KOPT-K1 (cell line): ENCODE data around the gene ROBO4.

Experiments used
- H3K27ac ChIP-seq: fragments of 200-600 bp; sonication (generic); 2 replicates; pipeline ENCODE4 v1.5.1; 2016; ENCODE audit warnings: antibody characterized with exemption, mild to moderate bottlenecking, low read depth, low read length; ENCODE audit not compliant: poor library complexity, severe bottlenecking
- H3K36me3 ChIP-seq: fragments of 200-600 bp; sonication (generic); 2 replicates; pipeline ENCODE4 v1.5.1; 2017; ENCODE audit warnings: antibody characterized with exemption, mild to moderate bottlenecking, low read length, moderate library complexity; ENCODE audit not compliant: insufficient read depth
- H3K9me3 ChIP-seq: fragments of 200-600 bp; sonication (generic); 2 replicates; pipeline ENCODE4 v1.5.1; 2017; ENCODE audit warnings: antibody characterized with exemption, low read length, mild to moderate bottlenecking; ENCODE audit not compliant: insufficient read depth, poor library complexity, severe bottlenecking

Gene ROBO4

DNA sequence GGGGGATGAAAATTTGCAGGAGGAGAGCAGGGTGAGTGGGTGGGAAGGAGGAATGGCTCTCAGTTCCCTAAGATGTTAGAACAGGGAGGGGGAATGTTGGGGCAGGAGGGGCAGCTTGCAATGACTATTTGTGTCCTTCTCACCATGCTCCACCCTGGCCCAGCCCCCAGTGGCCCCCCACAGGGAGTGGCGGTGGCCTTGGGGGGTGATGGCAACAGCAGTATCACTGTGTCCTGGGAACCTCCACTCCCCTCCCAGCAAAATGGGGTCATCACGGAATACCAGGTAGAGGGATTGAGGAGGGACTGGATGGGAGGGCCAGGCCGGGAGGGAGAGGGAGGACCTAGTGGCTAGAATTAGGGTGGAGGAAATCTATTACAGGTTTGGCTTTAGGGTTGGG is 22.3 kb downstream of the ROBO4 start:
- Histone ChIP-seq H3K36me3 (no peaks in the 10 kb centered on the region), H3K27ac (no peak overlapping the region), H3K9me3 (no peaks in the 10 kb centered on the region)

DNA sequence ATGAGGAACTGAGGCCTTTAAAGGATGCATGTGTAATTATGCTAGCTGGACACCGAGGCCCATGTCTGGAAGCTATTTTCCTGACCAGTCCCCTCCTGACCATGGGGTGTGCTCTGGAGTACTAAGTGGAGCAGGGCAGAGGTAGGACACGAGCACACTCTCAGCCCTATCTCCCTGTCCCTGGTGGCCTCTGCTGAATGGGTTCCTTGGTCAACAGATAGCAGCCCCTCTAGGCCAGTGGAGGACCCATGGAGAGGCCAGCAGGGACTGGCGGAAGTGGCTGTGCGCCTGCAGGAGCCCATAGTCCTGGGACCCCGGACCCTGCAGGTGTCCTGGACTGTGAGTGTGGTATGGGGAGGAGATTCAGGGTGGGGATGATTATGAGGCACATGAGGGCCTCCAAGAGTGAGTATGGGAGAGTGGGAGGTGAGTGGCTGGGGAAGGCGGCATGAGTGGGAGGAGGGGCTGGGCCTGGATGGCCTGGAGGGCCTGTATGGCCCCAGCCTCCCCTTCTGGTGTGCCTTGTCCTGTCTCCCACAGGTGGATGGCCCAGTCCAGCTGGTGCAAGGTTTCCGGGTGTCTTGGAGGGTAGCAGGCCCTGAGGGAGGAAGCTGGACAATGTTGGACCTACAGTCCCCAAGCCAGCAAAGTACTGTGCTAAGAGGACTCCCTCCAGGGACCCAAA is 23.0 kb downstream of the ROBO4 start:
- Histone ChIP-seq H3K36me3 (no peaks in the 10 kb centered on the region), H3K27ac (no peak overlapping the region), H3K9me3 (no peaks in the 10 kb centered on the region)

DNA sequence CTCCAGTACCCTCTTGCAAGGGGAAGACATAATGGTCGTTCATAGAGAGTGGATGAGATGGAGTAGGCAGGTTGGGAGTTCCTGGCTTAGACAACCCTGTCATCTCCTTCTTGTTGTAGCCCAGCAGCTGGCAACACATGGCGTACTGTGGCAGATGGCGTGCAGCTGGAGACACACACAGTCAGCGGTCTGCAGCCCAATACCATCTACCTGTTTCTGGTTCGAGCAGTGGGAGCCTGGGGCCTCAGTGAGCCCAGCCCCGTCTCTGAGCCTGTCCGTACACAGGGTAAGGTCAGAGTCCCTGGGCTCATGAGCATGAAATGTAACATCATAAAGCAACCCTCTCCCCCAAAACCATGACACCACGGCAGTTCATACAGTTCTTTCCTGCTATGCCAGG is 23.7 kb downstream of the ROBO4 start:
- H3K27ac ChIP-seq: no peak overlapping the region
- H3K36me3 ChIP-seq: no peaks in the 10 kb centered on the region
- H3K9me3 ChIP-seq: no peaks in the 10 kb centered on the region

DNA sequence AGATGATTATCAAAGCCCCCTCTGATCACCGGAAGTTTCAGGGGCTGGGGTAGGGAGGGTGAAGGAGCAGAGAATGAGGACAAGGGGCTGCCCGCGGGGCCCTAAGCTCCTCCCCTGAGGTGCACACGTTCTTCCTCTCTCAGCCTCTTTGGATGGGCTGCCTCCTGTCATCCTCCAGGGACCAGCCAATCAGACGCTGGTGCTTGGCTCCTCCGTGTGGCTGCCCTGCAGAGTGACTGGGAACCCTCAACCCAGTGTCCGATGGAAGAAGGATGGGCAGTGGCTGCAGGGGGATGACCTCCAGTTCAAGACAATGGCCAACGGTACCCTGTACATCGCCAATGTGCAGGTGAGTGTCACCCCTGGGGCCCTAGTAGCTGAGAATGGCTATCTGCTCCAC is 24.9 kb downstream of the ROBO4 start:
- Histone ChIP-seq H3K36me3 (no peaks in the 10 kb centered on the region), H3K9me3 (no peaks in the 10 kb centered on the region), H3K27ac (no peak overlapping the region)

DNA sequence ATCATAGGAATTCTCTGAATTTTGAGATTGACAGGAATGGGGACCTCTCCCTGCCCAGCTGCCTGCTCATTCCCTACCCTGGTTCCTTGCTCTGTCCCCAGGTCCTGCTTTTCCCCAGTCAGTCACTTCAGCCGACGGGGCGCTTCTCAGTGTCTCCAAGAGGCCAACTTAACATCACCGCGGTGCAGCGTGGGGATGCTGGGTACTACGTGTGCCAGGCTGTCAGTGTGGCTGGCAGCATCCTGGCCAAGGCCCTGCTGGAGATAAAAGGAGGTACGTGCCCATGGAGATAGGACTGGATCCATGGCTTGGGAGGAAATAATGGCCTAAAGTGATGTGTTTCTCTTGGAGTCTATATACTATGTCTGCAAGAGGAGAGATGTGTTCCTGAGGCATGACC is 25.4 kb downstream of the ROBO4 start:
- Histone ChIP-seq H3K9me3 (no peaks in the 10 kb centered on the region), H3K27ac (no peak overlapping the region), H3K36me3 (no peaks in the 10 kb centered on the region)

DNA sequence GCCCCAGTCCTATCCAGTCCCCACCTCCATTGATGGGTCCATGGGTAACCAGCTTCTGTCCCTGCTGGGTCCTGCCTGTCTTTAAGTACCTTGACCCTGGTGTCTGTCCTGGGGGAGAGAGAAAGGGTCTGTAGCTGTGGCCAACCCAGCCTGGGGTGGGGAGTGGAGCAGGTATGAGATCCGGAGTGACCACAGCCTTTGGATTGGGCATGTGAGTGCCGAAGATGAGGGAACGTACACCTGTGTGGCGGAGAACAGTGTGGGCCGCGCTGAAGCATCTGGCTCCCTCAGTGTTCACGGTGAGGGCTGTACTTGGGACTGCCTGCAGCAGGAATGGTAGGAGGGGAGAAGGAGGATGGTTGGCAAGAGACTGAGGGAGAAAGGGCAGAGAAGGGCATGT is 27.2 kb downstream of the ROBO4 start:
- no peaks in the 10 kb centered on the region for H3K36me3 ChIP-seq
- no peak overlapping the region for H3K27ac ChIP-seq
- no peaks in the 10 kb centered on the region for H3K9me3 ChIP-seq

DNA sequence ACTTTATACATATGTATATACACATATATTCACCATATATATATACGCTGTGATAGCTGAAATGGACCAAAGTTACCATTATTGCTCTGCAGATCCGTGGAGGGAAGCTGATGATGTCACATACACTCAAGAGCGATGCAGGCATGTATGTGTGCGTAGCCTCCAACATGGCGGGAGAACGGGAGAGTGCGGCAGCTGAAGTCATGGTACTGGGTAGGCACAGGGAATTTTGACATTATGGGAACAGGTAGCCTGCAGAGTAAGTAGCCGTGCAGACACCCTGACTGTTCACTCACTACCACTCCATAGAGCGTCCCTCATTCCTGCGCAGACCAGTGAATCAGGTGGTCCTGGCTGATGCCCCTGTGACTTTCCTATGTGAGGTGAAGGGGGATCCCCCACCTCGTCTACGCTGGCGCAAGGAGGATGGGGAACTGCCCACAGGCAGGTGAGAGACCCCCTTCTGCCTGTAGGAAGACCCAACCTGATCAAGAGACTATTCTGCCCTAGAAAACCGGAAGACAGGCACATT is 27.7 kb downstream of the ROBO4 start:
- Histone ChIP-seq H3K9me3 (no peaks in the 10 kb centered on the region), H3K27ac (no peak overlapping the region), H3K36me3 (no peaks in the 10 kb centered on the region)

DNA sequence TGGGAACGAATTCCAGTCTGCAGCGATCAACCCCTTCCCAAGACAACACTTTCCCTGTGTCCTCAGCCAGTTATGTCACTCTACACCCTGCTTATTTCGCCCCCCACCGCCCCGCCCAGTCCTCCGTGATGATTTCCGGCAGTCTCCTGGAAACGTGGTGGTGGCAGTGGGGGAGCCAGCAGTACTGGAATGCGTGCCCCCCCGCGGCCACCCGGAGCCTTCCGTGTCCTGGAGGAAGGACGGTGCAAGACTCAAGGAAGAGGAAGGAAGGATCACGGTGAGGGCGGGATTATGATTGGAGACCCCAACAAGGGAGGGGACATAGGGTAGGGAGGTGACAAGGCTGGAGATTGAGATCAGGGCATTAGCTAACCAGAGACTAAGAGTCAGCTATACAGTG is 28.3 kb downstream of the ROBO4 start:
- Histone ChIP-seq H3K9me3 (no peaks in the 10 kb centered on the region), H3K36me3 (no peaks in the 10 kb centered on the region), H3K27ac (no peak overlapping the region)

DNA sequence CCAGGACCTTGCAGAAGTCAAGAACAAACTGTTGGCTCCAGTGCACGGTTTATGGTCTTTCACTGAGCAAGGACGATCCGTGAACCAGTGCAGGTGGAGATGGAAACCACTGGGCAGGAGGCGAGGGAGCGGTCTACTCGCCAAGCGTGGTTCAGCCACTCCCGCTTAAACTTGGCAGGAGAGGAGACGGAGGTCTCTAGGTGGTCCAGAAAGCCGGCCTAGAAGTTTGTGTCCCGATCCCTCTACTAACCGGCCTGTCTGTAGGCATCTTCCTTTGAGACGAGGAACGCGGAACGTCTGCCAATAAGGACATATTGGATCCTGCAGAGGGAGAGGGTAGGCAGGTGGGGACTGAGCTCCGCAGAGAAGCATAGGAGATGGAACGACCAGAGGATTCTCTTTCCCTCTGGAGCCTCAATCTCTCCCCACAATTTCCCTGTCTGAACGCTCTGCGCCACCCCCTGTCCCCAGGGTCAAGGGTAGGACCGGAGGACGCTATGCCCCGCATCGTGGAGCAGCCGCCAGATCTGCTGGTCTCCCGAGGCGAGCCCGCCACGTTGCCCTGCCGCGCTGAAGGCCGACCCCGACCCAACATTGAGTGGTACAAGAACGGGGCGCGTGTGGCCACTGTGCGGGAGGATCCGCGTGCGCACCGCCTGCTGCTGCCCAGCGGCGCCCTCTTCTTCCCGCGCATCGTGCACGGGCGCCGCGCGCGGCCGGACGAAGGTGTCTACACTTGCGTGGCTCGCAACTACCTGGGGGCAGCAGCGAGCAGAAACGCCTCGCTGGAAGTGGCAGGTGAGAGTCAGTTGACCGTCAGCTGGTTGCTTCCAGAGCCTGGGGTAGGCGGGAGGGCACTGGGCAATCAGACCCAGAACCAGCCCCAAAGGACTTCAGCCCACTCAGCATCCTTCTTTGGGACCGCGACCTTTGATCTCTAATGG is 29.1 kb downstream of the ROBO4 start:
- Histone ChIP-seq H3K36me3 (no peaks in the 10 kb centered on the region), H3K9me3 (no peaks in the 10 kb centered on the region), H3K27ac (no peak overlapping the region)

DNA sequence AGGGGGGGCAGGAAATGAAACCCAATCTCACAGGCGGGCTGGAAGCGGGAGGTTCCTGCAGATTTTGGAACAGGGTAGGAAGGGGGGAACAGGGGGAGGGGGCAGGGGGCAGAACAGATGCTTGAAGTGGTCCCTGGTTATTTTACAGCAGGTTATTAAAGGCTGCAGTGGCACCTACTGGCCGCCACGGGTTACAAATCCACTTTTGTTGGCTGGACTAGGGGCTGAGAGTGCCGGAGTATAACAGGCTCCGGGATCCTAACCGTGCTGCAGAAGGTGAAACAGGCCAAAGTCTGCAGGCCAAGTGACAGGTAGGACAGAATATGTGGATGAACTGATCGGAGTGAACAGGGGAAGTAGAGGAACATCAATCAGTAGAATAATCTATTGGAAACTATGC is 30.0 kb downstream of the ROBO4 start:
- H3K27ac ChIP-seq: no peak overlapping the region
- H3K9me3 ChIP-seq: no peaks in the 10 kb centered on the region

DNA sequence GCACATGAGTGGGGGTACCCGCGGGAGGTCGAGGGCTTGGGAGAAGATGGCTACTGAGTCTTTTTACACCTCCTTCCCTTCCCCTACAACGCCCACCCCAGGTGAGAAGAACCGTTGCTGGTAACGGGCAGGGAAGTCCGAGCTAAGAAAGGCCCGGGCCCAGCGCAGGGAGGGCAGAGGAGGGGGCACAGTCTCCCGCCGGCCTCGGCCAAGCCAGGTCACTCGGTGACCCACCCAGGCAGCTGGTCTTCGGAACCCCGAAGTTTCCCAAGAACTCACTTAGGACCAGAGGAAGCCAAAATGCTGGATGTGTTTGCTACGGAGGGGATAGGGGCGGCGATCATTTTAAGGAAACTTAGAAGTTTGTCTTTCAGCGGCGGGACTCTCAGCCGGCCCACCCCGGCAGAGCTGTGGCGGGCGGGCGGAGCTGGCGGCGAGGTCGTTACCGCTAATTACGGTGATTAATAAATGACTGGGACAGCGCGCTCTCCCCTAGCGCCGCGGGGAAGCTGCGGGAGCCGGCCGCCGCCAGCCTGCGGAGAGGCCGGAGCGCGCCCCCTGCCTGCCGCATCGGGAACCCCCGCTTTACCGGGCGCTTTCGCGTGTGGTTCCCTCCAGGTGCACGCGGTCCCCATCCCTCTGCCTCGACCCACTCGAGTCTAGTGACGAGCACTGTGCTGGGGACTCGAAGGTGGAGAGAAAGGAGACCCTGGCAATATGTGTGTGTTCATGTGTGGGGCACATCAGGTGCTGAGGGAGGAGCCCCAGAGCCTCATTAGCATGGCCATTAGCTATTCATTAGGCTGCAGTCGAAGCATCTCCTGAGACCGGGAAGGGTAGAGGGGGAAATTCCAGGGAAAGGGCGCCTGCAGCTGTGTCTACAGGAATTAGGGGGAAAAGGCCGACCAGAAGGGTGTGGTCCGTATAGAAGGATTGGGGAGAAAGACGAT is 31.5 kb downstream of the ROBO4 start:
- Histone ChIP-seq H3K36me3 (no peaks in the 10 kb centered on the region), H3K9me3 (no peaks in the 10 kb centered on the region), H3K27ac (no peak overlapping the region)

More for the DNA sequence above, 30.0 kb downstream of the ROBO4 start:
- H3K36me3 ChIP-seq: no peaks in the 10 kb centered on the region

DNA sequence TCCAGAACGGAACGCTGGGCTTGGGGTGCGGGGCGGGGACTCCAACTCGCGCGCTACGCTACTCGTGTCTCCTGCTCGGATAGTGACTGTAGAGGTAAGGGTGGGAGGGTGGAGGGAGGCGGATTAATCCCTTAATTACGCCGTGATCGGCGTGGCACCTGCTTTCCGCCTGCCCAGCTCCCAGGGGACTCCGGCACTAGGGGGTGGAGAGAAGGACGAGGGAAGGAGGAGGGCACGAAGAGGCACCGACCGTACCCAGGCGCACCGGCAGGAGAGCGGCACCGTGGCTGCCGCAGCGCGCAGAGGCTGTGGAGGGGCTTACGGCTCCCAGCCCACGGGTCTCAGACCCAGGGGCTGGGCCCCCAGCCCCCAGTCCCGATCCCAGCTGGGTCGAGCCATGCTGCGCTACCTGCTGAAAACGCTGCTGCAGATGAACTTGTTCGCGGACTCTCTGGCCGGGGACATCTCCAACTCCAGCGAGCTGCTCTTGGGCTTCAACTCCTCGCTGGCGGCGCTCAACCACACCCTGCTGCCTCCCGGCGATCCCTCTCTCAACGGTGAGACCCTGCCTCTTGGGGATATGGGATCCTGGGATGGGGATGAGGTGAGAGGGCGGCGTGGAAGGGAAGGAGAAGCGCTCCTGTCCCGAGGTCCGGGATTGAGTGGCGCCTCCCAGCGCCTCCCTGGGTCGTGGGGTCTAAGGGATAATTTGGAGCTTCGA is 32.3 kb downstream of the ROBO4 start, which contains the start of gene ROBO3:
Gene ROBO3, plus strand, starts transcription at position 252 of the 721 bp plus-strand sequence. Its CDS starts 146 bp downstream, at position 398.
- H3K27ac ChIP-seq: no peak within 1 kb of the TSS
- H3K36me3 ChIP-seq: no peaks in the 10 kb centered on the region

DNA sequence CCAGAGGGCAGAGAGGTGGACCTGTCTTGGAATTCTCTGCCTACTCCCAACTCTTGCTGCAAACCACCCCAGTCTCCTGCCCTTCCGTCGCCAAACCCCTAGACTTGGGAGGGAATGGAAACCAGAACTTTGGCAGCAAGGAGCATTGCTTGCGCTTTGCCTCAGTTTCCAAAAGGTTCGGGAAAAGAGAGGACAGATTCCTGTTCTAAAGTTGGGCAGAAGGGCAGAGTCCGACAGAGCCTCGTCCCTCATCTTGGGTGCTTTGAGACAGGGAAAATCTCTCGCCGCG is 32.8 kb downstream of the ROBO4 start:
- Histone ChIP-seq H3K27ac (no peak overlapping the region), H3K36me3 (no peaks in the 10 kb centered on the region)

More for the DNA sequence above, 32.3 kb downstream of the ROBO4 start, which contains the start of gene ROBO3:
- H3K9me3 ChIP-seq: no peaks in the 10 kb centered on the region

DNA sequence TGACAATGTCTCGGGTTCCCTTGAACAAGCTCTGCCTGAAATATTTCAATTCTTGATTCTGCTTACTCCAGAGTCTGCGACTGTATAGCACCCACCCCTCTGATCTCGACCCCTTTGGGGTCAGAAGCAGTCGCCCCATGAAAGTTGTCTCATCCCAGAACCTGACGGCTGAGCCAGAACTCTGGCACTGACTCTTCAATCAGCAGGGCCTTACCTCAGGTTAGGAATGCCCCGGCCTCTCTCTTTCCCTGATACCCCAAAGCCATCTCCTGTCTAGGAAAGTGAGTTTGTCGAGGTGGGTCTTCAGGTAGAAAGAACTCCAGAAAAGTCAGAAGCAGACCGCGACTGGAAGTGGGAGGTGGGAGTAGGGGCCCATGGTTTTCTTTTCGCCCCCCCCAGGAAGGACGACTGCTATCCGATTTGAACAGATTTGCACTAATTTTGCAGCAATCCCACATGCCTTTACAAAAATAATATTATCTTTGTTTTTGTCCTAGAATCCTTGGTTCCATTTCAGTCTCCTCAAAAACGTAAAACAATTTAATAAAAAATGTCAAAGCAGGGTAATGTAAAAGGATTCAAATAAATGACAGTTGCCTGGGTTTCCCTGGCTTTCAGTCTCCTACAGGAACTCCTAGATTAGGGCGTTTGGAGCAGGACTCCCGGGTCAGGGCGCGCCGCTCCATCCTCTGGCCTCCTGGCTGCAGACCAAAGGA is 33.3 kb downstream of the ROBO4 start:
- Histone ChIP-seq H3K9me3 (no peaks in the 10 kb centered on the region), H3K36me3 (no peaks in the 10 kb centered on the region), H3K27ac (no peak overlapping the region)

More for the DNA sequence above, 32.8 kb downstream of the ROBO4 start:
- H3K9me3 ChIP-seq: no peaks in the 10 kb centered on the region
